IPS-18c (cell line): Measurements from ENCODE around the gene IQGAP3.

Source experiments
- H3K4me3 ChIP-seq: 2 replicates; pipeline ENCODE4 v1.7.0; 2013; ENCODE audit warnings: low read depth, mild to moderate bottlenecking, low read length, moderate library complexity; ENCODE audit not compliant: insufficient read depth
- H3K9me3 ChIP-seq: one replicate; pipeline ENCODE4 v1.6.1; 2013; ENCODE audit warnings: mild to moderate bottlenecking, low read length, moderate library complexity; ENCODE audit not compliant: control insufficient read depth, insufficient read depth

IQGAP3 gene

DNA sequence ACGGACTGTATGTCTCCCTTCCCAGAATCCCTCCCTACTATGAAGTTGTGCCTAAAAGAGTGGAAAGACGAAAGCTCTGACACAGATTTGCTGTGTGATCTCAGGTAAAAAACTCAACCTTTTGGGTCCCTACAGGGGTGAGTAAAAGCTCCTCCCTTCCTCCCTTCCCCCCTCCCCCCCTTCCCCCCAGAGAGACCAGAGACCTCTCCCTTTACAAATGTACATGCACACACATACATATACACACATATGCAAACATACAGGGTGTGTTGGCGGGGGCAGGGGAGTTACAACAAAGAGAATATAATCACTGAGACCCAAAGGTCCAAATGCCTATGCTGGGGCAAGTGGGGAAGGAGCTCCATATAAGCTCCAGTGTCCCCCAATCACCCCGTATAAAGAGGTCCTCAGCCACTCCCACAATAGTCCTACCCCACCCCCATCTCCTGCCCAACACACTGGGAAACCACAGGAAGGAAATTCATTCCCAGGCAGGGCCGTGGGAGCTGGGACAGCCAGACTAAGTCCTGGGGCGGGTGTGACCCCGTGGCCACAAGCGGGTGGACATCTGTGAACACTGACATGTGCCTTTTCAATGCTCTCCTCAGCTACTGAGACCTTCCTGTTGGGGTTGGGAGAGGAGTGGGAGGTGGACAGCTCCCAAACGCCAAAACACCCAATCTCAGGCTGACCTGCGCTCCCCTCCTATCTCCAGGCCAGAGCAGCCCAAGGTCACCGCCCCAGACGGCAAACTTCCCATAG, 73.8 kb downstream of the IQGAP3 start:
- no peaks in the 10 kb centered on the region for H3K9me3 ChIP-seq
- H3K4me3 ChIP-seq: peak overlapping the region; percentile 89

DNA sequence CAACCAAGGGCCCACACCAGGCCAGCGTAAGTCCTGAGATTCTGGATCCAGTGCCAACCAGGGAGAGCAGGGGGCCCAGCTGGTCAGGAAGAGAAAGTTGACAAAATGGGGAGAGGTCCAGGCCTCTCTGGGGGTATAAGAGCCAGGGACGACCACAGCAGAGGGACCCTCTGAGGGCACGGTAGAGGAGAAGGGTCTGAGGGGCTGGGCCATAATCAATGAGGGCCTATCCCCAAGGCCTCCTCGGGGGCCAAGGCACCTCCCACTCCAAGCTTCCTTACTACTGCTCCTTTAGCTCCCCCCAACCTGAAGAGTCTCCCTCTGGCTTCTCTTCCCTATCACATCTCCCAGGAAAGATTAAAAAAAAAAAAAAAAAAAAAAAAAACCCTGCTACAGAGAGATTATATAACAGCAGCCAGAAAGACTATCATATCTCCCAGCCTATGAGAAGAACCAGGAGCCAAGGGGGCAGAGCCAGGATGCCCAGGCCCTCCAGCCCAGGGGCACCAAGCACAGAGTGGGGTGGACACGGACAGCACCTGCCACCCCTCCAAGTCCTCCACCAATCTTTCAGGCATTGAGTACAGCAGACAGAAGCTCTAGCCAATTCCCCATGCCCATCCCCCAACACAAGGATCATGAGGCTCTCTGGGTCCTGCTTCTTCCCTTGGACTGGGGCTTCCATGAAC, 74.5 kb downstream of the IQGAP3 start:
- Histone ChIP-seq H3K4me3 (no peak overlapping the region), H3K9me3 (no peaks in the 10 kb centered on the region)

DNA sequence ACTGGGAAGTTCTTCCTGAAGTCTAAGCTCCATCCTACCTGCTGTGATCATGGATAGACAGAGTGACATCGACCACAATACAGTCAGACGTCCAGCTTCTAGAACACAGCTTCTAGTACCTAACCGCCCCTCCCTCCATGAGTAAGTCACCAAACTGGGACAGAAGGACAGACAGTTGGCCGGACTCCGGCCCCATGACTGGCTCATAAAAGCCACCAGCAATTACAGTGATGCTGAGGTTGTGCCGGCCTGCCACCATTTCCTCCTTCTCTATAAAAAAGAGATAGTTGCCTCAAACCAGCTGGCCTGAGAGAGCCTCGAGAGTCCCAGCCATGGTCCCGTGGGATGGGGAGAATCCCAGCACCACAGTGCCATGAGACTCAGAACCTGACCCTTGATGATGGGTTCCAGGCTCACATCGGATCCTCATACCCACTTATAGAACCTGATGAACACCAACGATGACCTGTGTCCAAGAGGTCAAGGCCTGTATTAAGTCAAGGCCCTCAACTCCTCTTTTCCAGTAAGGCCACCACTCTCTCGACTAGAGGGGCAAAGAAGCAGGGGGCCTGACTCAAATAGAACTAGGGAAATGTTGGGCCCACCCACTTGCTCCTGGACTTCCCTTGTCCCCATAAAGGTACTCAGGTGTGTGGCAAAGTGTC, 75.2 kb downstream of the IQGAP3 start:
- no peak overlapping the region for H3K4me3 ChIP-seq
- no peaks in the 10 kb centered on the region for H3K9me3 ChIP-seq

DNA sequence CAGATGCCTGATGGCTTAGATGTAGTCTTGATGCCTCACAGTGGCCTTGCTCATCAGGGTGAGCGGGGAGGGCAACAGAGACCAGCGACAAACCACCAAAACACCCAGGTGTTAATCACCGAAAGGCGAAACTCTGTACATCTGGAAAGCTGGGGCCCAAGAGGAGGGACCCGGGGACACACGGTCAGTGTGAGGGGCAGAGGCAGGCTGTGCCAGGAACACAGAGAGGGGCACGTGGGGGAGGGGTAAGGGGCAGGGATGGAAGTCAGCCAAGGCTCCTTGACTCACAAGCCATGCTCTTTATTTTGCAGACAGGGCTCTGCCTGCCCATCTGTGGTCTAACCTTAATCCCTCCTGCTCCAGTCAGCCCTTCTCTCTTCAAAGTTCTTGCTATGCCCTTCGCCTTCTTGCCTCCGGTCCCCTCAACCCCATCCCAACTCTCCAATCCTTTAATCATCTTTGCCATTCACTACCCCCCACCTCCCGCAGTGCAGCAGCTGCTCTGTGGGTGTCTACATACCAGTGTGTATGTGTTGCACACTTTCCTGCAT, 76.1 kb downstream of the IQGAP3 start:
- no peaks in the 10 kb centered on the region for H3K9me3 ChIP-seq
- H3K4me3 ChIP-seq: no peak overlapping the region

DNA sequence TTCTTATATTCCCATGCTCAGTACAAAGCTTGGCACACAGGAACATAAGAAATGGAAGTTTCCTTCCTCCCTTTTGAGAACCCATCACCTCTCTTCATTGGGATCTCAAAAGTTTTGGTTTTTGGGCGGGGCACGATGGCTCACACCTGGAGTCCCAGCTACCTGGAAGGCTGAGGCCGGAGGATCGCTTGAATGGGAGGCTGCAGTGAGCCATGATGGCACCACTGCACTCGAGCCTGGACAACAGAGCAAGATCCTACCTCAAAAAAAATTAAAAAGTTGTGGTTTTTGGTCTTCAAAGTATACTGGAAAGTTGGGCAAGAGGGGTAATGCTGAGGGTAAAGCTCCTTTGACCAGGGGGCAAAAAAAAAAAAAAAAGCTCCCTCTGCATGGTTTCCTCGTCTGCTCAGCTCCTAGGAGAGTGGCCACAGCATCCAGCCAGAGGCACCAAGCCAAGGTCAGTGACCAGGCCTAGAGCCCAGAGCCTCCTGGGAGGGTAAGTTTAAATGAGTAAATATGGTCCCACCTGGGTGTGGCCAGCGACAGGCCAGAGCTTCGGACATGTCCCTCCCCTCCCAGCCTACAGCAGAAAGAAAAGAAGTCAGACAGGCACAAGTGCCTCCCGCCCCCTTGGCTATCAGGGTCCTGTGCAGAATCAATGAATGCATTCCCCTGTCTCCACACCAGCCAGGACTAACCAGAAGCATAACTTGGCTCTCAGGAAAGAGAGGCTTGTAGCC, 76.8 kb downstream of the IQGAP3 start:
- no peaks in the 10 kb centered on the region for H3K9me3 ChIP-seq
- H3K4me3 ChIP-seq: no peak overlapping the region

DNA sequence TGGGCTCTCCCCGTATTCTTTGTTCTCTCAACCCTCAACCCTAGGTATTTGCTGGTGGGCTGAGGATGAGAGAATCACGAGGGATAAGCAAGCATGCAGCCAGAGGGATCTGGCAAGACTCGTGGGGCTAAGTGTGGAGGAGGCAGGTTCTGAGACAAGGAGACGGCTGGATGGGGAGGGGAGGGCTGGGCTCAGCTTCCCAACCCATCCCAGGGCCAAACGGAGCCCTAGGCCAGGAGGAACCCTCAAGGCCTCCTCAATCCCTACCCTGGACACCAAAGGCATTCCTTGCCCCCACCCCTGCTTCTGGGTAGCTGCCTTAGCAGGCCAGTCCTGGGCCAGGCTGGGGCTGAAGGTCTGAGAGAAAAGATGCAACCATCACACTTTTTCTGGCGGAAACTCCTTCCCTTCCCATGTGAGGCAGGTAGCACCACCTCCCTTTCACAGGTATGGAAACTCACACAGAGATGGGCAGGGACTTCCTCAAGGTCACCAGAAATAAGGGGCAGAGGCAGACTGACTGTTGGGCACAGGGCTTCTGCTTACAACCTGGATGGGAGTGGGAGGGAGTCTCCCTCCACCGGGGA, 78.0 kb downstream of the IQGAP3 start:
- Histone ChIP-seq H3K4me3 (no peak overlapping the region), H3K9me3 (no peaks in the 10 kb centered on the region)

DNA sequence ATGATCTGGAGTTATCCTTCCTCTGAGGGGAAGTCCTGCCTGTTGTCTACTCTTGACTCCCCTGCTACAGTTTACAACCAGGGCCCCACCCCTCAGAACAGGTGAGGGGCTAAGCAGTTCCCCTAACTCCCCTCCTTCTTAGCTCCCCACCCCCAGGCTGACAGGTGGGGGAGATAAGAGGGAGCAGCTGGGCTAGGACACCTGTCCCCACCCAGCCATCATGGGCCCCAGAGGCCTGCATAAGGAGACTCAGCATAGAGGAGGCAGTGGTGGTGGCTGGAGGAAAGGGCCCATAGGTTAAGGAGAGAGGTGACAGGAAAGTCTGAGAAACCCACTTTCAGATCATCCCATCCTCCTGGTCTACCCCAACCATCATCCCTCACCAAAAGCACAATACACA, 78.6 kb downstream of the IQGAP3 start:
- no peak overlapping the region for H3K4me3 ChIP-seq
- H3K9me3 ChIP-seq: no peaks in the 10 kb centered on the region

DNA sequence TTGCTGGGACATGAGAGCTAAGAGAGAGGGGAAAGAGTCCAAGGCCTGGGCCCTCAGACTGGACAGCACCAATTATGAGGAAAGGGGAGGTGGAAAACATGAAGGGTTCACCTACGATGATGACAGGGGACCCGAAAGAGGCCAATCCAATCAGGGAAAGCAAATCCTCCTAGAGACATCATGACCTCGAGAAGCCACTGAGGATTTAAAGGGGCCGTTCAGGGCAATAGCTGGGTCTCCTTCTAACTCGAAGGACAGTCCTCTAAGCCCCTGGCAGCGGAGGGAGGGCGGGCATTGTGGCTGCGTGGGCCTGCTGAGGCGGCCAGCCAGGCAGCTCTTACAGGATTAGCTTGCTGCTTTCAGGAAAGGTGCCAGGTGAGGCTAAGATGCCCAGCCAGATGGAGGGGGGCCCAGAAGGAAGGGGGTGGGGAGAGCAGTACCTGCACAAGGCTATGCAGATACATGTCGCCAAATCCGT, 79.2 kb downstream of the IQGAP3 start:
- Histone ChIP-seq H3K9me3 (no peaks in the 10 kb centered on the region), H3K4me3 (no peak overlapping the region)

DNA sequence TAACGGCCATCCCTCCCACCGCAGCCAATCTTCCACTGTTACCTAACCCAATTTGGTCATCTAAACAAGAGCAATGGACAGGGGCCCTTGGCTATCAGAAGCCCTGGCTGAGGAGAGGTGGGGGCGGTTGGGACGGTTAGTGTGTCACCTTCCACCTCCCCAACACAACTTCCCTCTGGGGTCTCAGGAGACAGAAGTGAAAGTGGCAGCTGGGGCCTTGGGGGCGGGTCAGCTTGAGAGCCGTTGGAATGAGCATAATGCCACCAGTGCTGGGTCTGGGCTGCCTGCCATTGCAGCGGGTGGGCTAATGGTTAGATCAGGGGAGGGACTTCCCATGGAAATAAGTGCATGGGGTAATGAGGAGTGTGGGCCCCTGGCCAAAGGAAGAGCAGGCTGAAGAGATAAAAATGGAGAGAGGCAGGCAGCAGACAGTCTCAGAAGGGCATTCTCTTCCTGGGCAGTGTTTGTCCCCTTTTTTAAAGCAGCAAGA, 79.7 kb downstream of the IQGAP3 start:
- Histone ChIP-seq H3K9me3 (no peaks in the 10 kb centered on the region), H3K4me3 (no peak overlapping the region)

DNA sequence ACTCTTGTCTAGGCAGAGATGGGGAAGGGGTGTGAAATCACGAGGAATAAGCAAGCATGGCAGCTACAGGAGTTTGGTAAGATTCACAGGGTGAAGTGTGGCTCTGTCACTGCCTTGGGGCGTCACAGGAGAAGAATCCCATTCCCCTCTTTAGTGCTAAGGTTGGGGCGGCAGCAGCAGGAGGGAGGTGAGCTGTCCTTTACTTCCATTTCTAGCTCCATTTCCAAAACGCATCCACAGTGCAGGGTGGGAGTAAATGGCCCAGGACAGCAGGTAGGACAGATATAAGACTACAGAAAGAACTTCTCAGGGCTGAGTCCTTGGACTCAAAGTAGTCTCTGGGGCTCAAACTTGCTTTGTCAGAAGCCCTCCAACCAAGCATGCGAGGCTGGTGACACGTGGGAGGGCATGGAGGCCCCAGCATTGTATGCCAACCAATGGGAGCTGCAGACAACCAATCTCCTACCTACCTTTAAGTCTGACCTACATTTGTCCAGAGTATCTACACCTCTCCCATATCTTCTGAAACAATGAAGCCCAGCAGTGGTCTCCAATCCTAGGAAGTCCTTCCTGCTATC, 80.3 kb downstream of the IQGAP3 start:
- H3K4me3 ChIP-seq: no peak overlapping the region

DNA sequence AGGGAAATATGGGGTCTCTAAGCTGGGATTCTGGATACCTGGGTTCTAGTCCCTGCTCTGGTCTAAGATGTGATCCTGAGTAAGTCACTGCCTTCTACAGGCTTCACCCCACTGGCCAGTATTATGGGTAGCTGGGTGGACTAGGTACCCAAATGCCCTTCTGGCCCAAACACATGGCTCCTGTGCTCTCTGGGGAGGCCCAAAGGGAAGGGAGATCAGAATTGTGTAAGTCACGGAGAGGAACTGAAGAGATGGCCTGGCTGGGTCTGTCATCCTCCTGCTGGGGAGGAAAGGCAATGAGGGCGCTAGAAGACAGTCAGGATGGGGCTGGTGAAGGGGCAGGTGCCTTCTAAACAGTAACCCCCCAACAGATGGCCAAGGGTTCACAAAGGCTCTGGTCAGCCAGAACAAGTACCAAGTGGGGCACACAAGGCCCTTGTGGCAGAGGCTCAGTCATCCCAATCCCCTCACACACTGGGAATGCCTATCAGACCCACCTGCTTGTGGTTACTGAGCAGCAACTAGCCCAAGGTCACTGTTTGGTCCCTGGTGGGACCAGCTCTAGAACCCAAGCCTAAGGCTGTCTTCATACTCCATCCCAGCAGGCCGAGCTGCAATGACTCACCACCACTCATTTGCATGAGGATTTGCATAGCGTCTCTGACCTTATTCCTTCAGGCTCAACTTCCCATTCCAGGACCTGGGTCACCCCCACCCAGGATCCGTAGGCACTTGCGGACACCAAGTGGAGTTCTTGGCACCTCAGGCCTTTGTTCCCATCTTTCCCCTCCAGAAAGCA, 81.0 kb downstream of the IQGAP3 start:
- no peak overlapping the region for H3K4me3 ChIP-seq
- H3K9me3 ChIP-seq: no peaks in the 10 kb centered on the region

More for the DNA sequence above, 80.3 kb downstream of the IQGAP3 start:
- no peaks in the 10 kb centered on the region for H3K9me3 ChIP-seq

DNA sequence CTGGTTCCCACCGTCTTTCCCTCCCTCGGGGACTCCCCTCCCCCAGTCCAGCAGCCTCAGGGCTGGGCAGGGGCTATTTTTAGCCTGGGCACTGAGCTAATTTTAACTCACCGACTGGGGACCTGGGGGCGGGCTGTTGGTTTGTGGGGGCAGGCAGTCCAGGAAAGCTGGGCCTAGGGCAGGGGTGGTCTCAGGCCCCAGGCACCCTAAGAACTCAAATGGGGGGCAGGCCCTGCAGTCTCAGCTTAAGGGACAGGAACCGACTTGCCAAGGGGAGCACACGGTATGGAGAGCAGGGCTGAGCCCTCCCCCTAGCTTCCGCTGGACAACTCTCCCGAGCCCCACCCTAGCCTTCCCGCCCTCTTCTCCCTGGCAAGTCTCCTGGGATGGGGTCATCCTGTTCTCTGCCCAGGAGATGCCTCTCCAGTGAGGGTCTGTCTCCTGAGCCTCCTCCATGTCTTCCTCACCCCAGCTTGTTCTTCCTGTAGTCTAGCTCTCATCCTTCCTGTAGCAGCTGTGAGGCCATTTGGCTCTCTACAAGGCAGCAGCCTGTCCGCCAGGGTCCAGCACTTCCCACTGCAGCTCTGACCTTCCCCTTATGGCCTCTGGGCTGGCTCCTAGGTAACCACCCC, 81.8 kb downstream of the IQGAP3 start:
- peak overlapping the region; percentile 28 for H3K4me3 ChIP-seq
- no peaks in the 10 kb centered on the region for H3K9me3 ChIP-seq

DNA sequence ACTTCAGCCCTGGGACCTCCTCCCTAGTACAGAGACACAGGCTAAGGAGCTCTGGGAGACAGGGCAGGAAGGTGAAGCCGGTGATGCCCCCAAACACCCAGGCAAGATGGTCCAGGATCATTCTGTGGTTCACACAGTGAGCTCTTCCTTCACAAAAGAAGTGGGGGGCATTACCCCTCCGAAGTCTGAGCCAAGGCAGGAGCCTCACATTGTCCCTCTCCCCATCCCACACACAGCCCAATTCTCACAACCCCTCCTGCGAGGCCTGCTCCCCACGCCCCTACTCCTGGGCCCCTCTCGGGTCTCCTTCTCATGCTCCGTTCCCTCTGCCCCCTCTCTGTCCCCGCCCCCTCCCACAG, 82.5 kb downstream of the IQGAP3 start:
- H3K4me3 ChIP-seq: no peak overlapping the region; the same call in 1 of the 2 replicates
- no peaks in the 10 kb centered on the region for H3K9me3 ChIP-seq

DNA sequence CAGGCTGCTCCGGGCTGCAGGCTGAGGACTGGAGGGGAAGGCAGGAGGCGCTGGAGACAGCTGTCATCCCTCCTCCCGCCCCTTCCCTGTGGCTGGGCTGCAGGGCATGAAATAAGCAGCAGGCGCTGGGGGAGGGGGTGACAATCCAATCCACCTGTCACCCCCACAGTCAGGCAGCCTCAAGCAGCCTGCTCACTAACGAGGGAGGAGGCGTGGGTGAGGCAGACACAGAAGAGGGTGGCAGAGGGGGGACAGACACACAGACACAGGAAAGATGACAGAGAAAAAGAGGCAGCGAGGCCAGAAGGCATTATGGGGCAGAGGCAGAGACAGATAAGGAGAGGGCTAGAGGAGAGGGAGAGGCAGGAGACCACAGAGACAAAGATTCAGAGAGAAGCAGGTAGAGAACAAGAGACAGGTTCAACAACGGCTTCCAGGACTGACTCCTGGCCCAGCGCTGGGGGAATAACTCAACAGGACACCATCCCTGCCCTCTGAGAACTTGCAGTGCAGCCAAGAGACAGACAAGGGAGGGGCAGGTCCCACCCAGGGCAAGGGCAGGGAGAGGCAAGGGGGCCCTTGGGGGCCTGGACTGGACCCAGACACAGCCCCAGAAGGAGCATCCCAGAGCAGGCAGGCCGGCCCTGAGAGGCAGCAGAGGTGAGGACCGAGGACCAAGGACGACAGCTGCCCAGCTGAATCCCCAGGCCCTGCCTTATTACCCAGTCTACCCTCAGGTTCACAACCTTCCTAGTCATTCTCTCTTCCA, 83.0 kb downstream of the IQGAP3 start:
- H3K4me3 ChIP-seq: no peak overlapping the region

More for the DNA sequence above, 83.0 kb downstream of the IQGAP3 start:
- no peaks in the 10 kb centered on the region for H3K9me3 ChIP-seq
